H9 (cell line): Measurements from ENCODE around the gene TYW5. TPM values are rescaled to one million over a fixed set of nuclear protein-coding genes. Genes with fewer than 3 reads are reported as not detected.

ENCODE experiments used
- DNase-seq: peaks from one replicate; pipeline ENCODE4 v3.0.0-alpha.2; 2017
- H2AFZ ChIP-seq: one replicate; pipeline ENCODE4 v1.6.1; 2013; ENCODE audit warnings: mild to moderate bottlenecking, low read length, control low read depth, moderate library complexity
- H2AK5ac ChIP-seq: 2 replicates; pipeline ENCODE4 v1.6.1; 2013; ENCODE audit warnings: low read length, control low read depth, mixed read lengths; ENCODE audit not compliant: insufficient read length
- H2BK120ac ChIP-seq: one replicate; pipeline ENCODE4 v1.6.1; 2013; ENCODE audit warnings: low read depth, mild to moderate bottlenecking, low read length, control low read depth, inconsistent platforms; ENCODE audit not compliant: poor library complexity, severe bottlenecking
- H2BK12ac ChIP-seq: 2 replicates; pipeline ENCODE4 v1.6.1; 2013; ENCODE audit warnings: low read length, control low read depth, mixed read lengths, low read depth; ENCODE audit not compliant: insufficient read length
- H2BK15ac ChIP-seq: 2 replicates; pipeline ENCODE4 v1.6.1; 2013; ENCODE audit warnings: low read depth, low read length, control low read depth
- H2BK20ac ChIP-seq: one replicate; pipeline ENCODE4 v1.6.1; 2013; ENCODE audit warnings: low read depth, mild to moderate bottlenecking, low read length, control low read depth, inconsistent platforms; ENCODE audit not compliant: poor library complexity, severe bottlenecking
- H2BK5ac ChIP-seq: 2 replicates; pipeline ENCODE4 v1.6.1; 2013; ENCODE audit warnings: low read length, control low read depth, mixed read lengths; ENCODE audit not compliant: insufficient read length
- H3K14ac ChIP-seq: 2 replicates; pipeline ENCODE4 v1.6.1; 2013; ENCODE audit warnings: low read length, control low read depth; ENCODE audit not compliant: insufficient read depth
- H3K18ac ChIP-seq: 2 replicates; pipeline ENCODE4 v1.6.1; 2013; ENCODE audit warnings: low read depth, mild to moderate bottlenecking, mixed read lengths, low read length, control low read depth; ENCODE audit not compliant: insufficient read length
- H3K23ac ChIP-seq: 2 replicates; pipeline ENCODE4 v1.6.1; 2013; ENCODE audit warnings: low read length, control low read depth, mixed read lengths, low read depth; ENCODE audit not compliant: insufficient read length
- H3K23me2 ChIP-seq: 2 replicates; pipeline ENCODE4 v1.6.1; 2013; ENCODE audit warnings: low read depth, mild to moderate bottlenecking, mixed read lengths, low read length, control low read depth; ENCODE audit not compliant: insufficient read length, poor library complexity, severe bottlenecking
- H3K27ac ChIP-seq: 2 replicates; pipeline ENCODE4 v1.5.1; 2013; ENCODE audit warnings: low read length, control low read depth, mixed read lengths, low read depth; ENCODE audit not compliant: insufficient read length
- H3K27me3 ChIP-seq: 2 replicates; pipeline ENCODE4 v1.6.1; 2013; ENCODE audit warnings: low read length, control low read depth, inconsistent platforms; ENCODE audit not compliant: insufficient read depth
- H3K4ac ChIP-seq: 2 replicates; pipeline ENCODE4 v1.6.1; 2013; ENCODE audit warnings: low read depth, mild to moderate bottlenecking, control low read depth, inconsistent platforms, low read length, moderate library complexity
- H3K4me1 ChIP-seq: 2 replicates; pipeline ENCODE4 v1.6.1; 2013; ENCODE audit warnings: low read length, control low read depth, inconsistent platforms; ENCODE audit not compliant: insufficient read depth
- H3K4me2 ChIP-seq: 2 replicates; pipeline ENCODE4 v1.6.1; 2013; ENCODE audit warnings: low read length, control low read depth, mixed read lengths; ENCODE audit not compliant: insufficient read length, insufficient read depth
- H3K56ac ChIP-seq: 2 replicates; pipeline ENCODE4 v1.6.1; 2013; ENCODE audit warnings: low read depth, mild to moderate bottlenecking, mixed read lengths, low read length, control low read depth; ENCODE audit not compliant: insufficient read length
- H3K79me1 ChIP-seq: 2 replicates; pipeline ENCODE4 v1.6.1; 2013; ENCODE audit warnings: low read depth, mild to moderate bottlenecking, moderate library complexity, low read length, control low read depth, inconsistent platforms; ENCODE audit not compliant: insufficient read depth, poor library complexity, severe bottlenecking
- H3K79me2 ChIP-seq: 2 replicates; pipeline ENCODE4 v1.6.1; 2013; ENCODE audit warnings: low read length, control low read depth, inconsistent platforms; ENCODE audit not compliant: insufficient read depth
- H3K9ac ChIP-seq: 2 replicates; pipeline ENCODE4 v1.6.1; 2013; ENCODE audit warnings: low read length, control low read depth, mixed read lengths; ENCODE audit not compliant: insufficient read length; ENCODE audit errors: extremely low read depth
- H3K9me3 ChIP-seq: one replicate; pipeline ENCODE4 v1.6.1; 2013; ENCODE audit warnings: low read depth, low read length, inconsistent platforms; ENCODE audit not compliant: control insufficient read depth
- H3T11ph ChIP-seq: one replicate; pipeline ENCODE4 v1.6.1; 2013; ENCODE audit warnings: mild to moderate bottlenecking, low read length, control low read depth, inconsistent platforms
- H4K20me1 ChIP-seq: one replicate; pipeline ENCODE4 v1.6.1; 2013; ENCODE audit not compliant: control insufficient read depth, insufficient read length, insufficient read depth
- H4K5ac ChIP-seq: 2 replicates; pipeline ENCODE4 v1.6.1; 2013; ENCODE audit warnings: low read depth, mild to moderate bottlenecking, mixed read lengths, low read length, control low read depth; ENCODE audit not compliant: insufficient read length
- H4K8ac ChIP-seq: replicated peaks from 2 replicates; pipeline ENCODE4 v1.6.1; 2013; ENCODE audit warnings: low read length, control low read depth, mixed read lengths, low read depth; ENCODE audit not compliant: insufficient read length
- H4K91ac ChIP-seq: 2 replicates; pipeline ENCODE4 v1.6.1; 2013; ENCODE audit warnings: low read depth, mild to moderate bottlenecking, moderate library complexity, mixed read lengths, low read length, control low read depth; ENCODE audit not compliant: insufficient read length
- H3K27ac Mint-ChIP-seq, 3 experiments: 2 replicates in 2 of 3; 3 replicates in 1 of 3; pipeline ENCODE4 v1.8.0; 2020 to 2021; ENCODE audit warnings: mixed read lengths in 3 of 3, mild to moderate bottlenecking in 1 of 3, moderate library complexity in 1 of 3
- H3K27me3 Mint-ChIP-seq: 2 replicates; pipeline ENCODE4 v1.8.0; 2021; ENCODE audit warnings: low read depth, mild to moderate bottlenecking, moderate library complexity, mixed read lengths
- H3K36me3 Mint-ChIP-seq, 3 experiments: 2 replicates in 2 of 3; 3 replicates in 1 of 3; pipeline ENCODE4 v1.8.0; 2020 to 2021; ENCODE audit warnings: low read depth in 3 of 3, mixed read lengths in 3 of 3; ENCODE audit not compliant: insufficient read depth in 1 of 3
- H3K4me1 Mint-ChIP-seq, 2 experiments: 2 replicates each; pipeline ENCODE4 v1.8.0; 2020; ENCODE audit warnings: mixed read lengths in 2 of 2
- H3K4me3 Mint-ChIP-seq, 2 experiments: 2 replicates in 1 of 2; 3 replicates in 1 of 2; pipeline ENCODE4 v1.8.0; 2020 to 2021; ENCODE audit warnings: mild to moderate bottlenecking in 2 of 2, mixed read lengths in 2 of 2, moderate library complexity in 1 of 2
- H3K9me3 Mint-ChIP-seq, 2 experiments: 2 replicates in 1 of 2; 3 replicates in 1 of 2; pipeline ENCODE4 v1.8.0; 2020; ENCODE audit warnings: mild to moderate bottlenecking in 2 of 2, mixed read lengths in 2 of 2, moderate library complexity in 1 of 2
- WGBS: extraction: QIAGEN DNeasy Blood & Tissue Kit; methylation state at CpG from one replicate; pipeline ENCODE4 v1.1.7; 2013; ENCODE audit warnings: missing lambda C conversion rate, low lambda C conversion rate, mixed read lengths; ENCODE audit not compliant: insufficient read length; ENCODE audit errors: extremely low coverage; 5-methylcytosine and 5-hydroxymethylcytosine counted together
- total RNA-seq: library from RNA; stranded (reverse); gene quantifications from 2 replicates; pipeline ENCODE4 v1.2.1, GENCODE V29; 2021
- TF ChIP-seq, protein P1 (sequence below): fragments of 200-600 bp; sonication (generic); conservative IDR thresholded peaks from 3 replicates; pipeline ENCODE4 v1.8.0; 2021; ENCODE audit warnings: antibody characterized with exemption, mild to moderate bottlenecking

The TYW5 gene
- total RNA-seq, 1 experiment from 2014 or later, result 17.7 TPM

DNA sequence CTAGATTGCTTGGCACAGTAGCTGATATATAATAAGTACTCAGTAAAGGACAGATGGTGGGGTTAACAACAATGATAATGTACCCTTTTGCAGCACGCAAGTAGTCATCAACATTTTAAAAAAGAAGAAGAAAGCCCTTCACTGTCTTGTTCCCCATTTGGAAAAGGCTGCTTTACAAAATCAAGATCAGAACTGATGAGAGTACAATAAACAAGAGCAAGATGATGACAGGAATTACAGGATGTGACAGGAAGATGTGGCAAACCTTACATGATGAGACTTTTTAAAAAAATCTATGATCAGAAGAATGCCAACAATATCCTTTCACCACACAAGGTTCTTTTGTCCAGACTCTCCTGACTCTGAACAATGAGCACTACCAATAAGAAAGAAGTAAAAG, 9.1 kb downstream of the TYW5 start:
- no peak overlapping the region for H4K8ac ChIP-seq
- Mint-ChIP-seq H3K36me3 (peaks cover 20 to 67% (median 58%) of the 10 kb centered on the region in 3 experiments; a peak in 6 of 7 replicates), H3K4me3 (no peak overlapping the region), H3K4me1 (0 out of 4 replicates have a peak, but pooled peaks cover 0 to 4% of the 10 kb centered on the region in 2 experiments), H3K27ac (no peak overlapping the region; a peak in 1 of 7 replicates), H3K27me3 (no peaks in the 10 kb centered on the region), H3K9me3 (no peaks in the 10 kb centered on the region)
- H3K9ac ChIP-seq, result no peak overlapping the region
- no peaks in the 10 kb centered on the region for H3K9me3 ChIP-seq
- H4K5ac ChIP-seq, result no peak overlapping the region
- no peak overlapping the region for H4K91ac ChIP-seq
- H3K27ac ChIP-seq, result no peak overlapping the region
- H3K4ac ChIP-seq, result no peak overlapping the region
- no peak overlapping the region for H2BK5ac ChIP-seq
- H2BK15ac ChIP-seq, result no peak overlapping the region
- no peak overlapping the region for H3K23ac ChIP-seq
- TF ChIP-seq, protein P1, sequence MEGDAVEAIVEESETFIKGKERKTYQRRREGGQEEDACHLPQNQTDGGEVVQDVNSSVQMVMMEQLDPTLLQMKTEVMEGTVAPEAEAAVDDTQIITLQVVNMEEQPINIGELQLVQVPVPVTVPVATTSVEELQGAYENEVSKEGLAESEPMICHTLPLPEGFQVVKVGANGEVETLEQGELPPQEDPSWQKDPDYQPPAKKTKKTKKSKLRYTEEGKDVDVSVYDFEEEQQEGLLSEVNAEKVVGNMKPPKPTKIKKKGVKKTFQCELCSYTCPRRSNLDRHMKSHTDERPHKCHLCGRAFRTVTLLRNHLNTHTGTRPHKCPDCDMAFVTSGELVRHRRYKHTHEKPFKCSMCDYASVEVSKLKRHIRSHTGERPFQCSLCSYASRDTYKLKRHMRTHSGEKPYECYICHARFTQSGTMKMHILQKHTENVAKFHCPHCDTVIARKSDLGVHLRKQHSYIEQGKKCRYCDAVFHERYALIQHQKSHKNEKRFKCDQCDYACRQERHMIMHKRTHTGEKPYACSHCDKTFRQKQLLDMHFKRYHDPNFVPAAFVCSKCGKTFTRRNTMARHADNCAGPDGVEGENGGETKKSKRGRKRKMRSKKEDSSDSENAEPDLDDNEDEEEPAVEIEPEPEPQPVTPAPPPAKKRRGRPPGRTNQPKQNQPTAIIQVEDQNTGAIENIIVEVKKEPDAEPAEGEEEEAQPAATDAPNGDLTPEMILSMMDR, result no peak
- no peak overlapping the region for H2BK120ac ChIP-seq
- H3K27me3 ChIP-seq, result no peaks in the 10 kb centered on the region
- no peak overlapping the region for H2BK20ac ChIP-seq
- no peaks in the 10 kb centered on the region for H3K23me2 ChIP-seq
- H3K14ac ChIP-seq, result no peak overlapping the region
- H2AK5ac ChIP-seq, result no peak overlapping the region
- H4K20me1 ChIP-seq, result no peaks in the 10 kb centered on the region
- H3K79me1 ChIP-seq, result peaks cover 6% of the 10 kb centered on the region
- no peak overlapping the region for H3K4me2 ChIP-seq
- no peak overlapping the region for H2AFZ ChIP-seq
- no peak overlapping the region for H3K56ac ChIP-seq
- H3K79me2 ChIP-seq, result peaks cover 3% of the 10 kb centered on the region; the same call in 1 of the 2 replicates
- H2BK12ac ChIP-seq, result no peak overlapping the region
- H3T11ph ChIP-seq, result no peak overlapping the region
- no peaks in the 10 kb centered on the region; the same call in 1 of the 2 replicates for H3K4me1 ChIP-seq
- no CpG with 5 or more reads among the region's 1 CpG for WGBS
- DNase-seq, result no peak
- H3K18ac ChIP-seq, result no peak overlapping the region
